GM18508 (cell line): Measurements from ENCODE around the gene SCAMP5.

Experiments
- ATAC-seq: cut with Tn5 transposase; IDR thresholded peaks from one replicate; pipeline ENCODE4 v1.9.1; 2021; ENCODE audit warnings: moderate number of reproducible peaks; ENCODE audit not compliant: insufficient read depth, unreplicated experiment

SCAMP5 gene

DNA sequence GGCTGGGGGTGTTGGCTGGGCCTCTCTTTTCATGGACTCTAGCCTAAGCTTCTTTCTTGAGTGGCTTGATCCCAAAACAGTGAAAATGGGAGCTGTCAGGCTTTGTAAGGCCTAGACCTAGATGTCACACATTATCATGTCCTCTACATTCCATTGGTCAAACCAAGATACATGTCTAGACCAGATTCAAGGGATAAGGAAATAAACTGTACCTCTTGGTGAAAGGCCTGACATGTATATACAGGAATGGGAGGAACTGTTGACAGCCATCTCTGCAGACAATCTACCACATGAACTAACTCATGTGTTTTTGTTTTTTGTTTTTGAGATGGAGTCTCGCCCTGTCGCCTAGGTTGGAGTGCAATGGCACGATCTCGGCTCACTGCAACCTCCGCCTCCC lies 27.7 kb upstream of the SCAMP5 start:
- no peak for ATAC-seq

DNA sequence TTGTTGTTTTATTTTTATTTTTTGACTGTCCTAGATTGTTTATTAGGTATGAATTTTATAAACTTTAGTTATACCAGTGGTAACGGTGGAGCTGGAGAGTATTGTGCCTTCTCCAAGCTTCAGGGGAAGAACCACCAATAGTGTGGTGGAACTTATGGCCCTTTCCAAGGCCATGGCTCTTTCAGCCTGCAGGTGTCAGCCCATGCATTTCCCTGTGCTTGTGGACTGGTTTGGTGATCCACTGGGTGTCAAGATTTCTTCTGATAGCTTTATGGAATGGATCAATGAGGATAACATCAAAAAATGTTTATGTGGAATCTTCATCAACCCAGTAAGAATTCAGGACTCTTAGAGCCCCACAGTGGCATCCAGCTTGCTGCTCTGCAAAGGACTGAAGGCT lies 19.2 kb upstream of the SCAMP5 start:
- no peak for ATAC-seq

DNA sequence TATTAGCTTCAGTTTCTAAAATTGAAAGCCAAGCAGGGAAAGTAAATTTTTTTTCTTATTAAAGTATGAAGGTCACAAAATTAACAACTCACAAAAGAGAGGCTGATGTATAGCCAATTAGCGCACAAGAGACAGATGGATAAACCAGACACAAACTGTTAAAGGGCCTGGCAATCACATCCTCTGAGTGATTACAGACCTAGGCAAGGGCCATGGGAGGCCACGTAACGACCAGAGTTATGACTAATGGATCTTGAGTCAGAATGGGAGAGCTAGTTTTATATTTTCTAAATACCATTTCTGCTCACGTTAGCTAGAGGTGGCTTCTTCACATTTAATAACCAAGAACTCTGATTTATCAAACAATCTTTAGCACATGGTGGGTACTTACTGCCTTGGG lies 17.8 kb upstream of the SCAMP5 start:
- no peak for ATAC-seq

DNA sequence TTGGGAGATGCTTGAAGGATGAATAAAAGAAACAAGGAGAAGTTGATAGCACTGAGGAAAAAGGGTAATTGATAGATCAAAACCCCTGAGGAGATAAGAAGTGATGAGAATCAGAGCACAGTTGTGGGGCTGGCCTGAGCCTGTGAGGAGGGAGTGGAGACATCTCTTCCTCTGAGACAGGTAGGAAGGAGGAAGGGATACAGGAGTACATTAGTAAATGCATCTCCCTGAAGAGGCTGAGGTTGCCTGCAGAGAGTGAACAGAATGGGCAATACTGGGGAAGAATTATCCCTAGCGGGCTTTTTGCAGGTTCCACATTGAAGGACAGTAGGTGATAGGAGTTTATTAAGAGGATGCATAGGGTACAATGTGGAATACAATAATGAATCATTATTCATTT lies 17.3 kb upstream of the SCAMP5 start:
- no peak for ATAC-seq

DNA sequence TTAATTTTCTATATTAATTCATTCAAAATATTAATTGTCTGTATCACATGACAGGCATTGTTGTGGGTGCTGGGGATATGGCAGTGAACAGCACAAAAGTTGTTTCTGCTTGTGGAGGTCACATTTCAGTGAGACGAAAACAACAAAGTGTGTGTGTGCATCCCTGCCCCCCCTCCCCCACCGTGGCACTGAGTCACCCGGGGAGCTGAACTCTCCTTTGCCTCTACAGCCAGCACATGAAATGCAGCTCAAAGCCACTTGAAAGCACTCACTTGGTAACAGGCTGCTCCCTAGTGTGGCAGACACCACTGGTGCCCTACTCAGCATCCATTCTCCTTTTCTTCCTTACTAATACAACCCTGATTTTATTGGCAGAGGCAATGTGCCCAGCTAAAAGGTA lies 16.9 kb upstream of the SCAMP5 start:
- ATAC-seq = no peak

GRCh38 chr15:74982183-74982582 lies 13.2 kb upstream of the SCAMP5 start:
- ATAC-seq = no peak

- ATAC-seq = no peak
Observed at GRCh38 chr15:74983725-74984231, 11.6 kb upstream of the SCAMP5 start.

- no peak for ATAC-seq
Observed at GRCh38 chr15:74988007-74988800, 7.2 kb upstream of the SCAMP5 start.

DNA sequence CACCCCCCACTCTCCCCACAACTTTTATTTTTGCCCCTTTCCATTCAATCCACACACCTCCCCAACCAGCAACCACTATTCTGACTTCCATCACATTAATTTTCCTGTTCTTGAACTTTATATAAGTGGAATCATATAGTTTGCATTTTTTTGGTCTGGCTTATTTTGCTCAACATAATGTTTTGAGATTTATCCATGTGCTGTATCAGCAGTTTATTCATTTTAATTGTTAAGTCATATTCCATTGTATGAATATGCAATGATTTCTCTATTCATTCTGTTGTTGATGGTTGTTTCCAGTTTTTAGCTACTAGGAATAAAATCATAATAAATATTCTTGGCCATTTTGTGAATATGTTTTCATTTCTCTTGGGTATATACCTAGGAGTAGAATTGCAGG lies 5.8 kb upstream of the SCAMP5 start:
- no peak for ATAC-seq

- no peak for ATAC-seq
Observed at GRCh38 chr15:74992619-74993018, 2.7 kb upstream of the SCAMP5 start.

- no peak for ATAC-seq
Observed at GRCh38 chr15:74994236-74994635, 1.1 kb upstream of the SCAMP5 start.

GRCh38 chr15:74994685-74995084 lies 678 bp upstream of the SCAMP5 start:
- ATAC-seq = no peak

DNA sequence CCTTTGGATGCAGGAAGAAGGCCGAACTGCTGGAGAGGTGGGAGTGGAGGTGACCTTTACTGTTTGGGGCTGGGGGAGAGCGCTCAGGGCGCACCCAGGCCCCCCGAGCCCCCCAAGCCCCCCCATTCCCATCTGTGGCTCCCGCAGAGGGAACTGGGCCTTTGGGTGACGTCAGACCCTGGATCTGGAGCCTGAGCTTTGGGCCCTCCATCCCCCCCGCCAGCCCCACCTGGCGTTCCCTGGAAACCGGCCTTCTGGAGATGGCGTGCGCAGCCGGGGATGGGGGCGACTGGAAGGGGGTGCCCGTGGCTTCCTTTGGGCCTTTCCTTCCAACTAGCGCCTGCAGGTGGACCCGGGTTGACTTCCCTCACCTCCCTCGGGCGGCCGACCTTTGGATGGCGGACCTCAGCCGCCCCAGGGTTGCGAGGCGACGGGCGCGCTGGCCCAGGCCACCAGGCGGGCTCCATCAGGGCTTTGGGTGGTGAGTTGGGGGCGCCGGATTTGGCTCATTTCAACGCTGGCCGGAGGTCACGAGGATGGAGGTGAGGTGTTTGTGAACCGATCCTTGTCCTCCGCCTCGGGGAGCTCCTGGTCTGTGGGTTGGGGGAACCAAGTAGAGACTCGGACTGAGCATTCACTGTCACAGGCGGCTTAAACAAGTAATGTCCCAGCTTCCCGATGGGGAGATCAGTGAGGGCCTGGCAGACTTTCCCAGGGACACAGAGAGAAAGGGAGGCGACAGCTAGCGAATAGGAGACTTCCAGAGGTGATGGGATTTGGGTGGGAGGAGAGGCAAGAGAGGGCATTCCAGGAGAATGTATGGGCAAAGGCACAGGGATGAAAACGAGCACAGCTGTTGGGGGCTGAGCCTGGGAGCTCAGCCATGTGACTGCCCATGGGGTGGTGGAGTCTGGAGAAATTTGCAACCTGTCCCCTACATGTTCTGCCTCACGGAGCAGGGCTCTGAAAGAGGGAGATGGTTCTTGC lies 709 bp downstream of the SCAMP5 start:
- ATAC-seq = no peak

GRCh38 chr15:74997141-74997540 lies 1.8 kb downstream of the SCAMP5 start:
- no peak for ATAC-seq

DNA sequence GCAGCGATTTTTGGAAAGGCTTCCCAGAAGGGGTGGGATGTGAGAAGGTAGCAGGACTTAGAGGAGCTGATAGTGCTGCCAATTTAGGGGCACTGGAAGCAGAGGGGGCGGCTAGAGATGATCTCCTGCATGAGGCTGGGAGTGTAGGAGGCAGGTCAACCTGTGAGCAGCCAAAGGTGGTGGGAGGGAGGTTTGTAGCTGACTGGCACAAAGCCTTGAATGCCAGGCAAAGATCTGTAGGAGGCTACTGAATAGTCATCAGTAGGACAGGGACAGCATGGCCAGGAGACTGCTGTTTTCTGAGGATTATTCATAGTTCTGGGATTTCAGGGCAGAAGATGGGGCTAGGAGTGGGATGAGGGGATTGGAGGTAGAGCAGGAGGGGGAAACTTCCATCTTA lies 2.2 kb downstream of the SCAMP5 start:
- no peak for ATAC-seq

DNA sequence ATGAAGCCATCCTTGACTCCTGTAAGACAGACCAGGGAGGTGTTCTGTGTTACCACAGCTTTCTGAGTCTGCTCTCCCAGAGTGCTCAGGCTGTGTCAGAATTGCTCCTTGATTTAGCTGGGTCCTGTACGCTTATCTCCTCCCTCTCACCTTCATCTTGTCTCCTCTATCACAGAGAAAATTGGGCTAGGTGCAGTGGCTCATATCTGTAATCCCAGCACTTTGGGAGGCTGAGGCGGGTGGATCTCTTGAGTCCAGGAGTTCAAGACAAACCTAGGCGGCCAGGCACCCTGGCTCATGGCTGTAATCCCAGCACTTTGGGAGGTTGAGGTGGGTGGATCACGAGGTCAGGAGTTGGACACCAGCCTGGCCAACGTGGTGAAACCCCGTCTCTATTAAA lies 5.9 kb downstream of the SCAMP5 start:
- no peak for ATAC-seq

DNA sequence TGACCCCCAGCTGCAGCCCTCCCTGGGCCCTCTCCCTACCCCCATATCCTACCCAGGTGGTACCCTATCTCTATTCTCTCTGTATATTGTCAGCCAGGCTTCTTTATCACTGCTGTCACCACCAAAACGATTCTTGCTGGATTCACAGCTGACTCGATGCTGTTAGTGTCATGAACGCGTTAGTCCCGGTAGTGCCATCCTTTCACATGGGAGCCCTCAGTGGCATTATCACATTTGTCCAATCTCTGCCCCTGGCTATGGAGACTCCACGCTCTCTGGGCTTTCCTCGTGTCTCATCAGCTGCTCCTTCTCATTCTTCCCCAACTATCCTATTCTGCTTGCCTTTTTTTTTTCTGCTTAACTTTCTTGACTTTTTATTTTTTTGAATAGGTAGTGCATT lies 7.0 kb downstream of the SCAMP5 start:
- no peak for ATAC-seq

DNA sequence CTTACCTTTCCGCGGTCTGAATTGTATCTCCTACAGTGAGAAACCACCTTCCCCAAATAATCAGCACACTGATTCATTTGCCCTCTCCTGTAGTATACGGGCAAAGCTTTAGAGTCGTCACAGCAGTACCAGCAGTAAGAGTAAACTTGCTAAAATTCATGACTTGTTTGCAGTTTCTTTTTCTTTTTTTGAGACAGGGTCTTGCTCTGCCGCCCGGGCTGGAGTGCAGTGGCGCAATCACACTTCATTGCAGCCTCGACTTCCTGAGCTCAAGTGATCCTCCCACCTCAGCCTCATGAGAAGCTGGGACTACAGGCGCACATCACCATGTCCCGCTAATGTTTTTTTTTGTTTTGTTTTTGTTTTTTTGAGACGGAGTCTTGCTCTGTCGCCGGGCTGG lies 11.9 kb downstream of the SCAMP5 start:
- no peak for ATAC-seq

DNA sequence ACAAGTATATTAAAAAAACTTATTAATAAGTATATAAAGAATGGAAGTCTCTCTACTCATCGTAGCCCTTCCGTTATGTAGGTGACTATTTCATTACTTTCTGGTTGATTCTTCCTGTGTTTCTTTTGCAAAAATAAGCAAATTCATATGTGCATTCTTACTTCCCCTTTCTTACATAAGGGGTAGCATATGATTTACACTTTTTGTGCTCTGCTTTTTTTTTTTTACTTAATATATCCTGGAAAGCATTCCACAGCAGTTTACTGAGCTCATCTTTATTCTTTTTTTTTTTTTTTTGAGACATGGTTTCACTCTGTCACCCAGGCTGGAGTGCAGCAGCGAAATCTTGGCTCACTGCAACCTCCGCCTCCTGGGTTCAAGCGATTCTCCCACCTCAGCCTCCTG lies 12.9 kb downstream of the SCAMP5 start:
- ATAC-seq = no peak

DNA sequence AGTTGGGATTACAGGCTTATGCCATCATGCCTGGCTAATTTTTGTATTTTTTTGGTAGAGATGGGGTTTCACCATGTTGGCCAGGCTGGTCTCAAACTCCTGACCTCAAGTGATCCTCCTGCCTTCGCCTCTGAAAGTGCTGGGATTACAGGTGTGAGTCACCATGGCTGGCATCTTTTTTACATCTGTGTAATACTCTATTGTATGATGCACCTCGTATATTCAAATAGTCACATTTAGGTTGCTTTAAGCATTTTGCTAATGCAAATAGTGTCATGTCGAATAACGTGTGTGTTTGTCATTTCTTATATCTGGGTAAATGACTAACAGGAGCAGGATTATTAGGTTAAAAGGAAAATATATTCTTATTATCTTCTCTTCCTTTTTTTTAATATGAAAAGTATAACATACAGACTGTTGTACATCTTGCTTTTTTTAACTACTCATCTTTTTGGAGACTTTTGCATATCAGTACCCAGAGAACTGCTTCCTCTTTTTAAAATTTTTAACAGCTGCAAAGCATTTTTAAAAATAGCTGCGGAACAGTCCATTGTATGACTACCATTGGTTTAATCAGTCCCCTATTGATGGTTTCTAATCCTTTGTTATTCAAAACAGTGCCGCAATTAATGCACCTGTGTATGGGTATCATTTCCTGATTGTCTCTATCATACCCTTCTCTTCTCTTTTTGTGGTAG lies 13.4 kb downstream of the SCAMP5 start:
- peak; percentile 52 for ATAC-seq

GRCh38 chr15:75016431-75016830 lies 21.1 kb downstream of the SCAMP5 start:
- no peak for ATAC-seq
